Measurements from ENCODE around the gene UBE2D4.
A peak's percentile ranks its signal among the peaks of the same experiment; 100 is the strongest.
"Not testable (repeated sequence)": the region's sequence is repeated elsewhere in the genome, so short reads cannot be mapped to it uniquely, and the experiment has no call there.

Gene UBE2D4

GRCh38 chr7:43974033-43974573, 47.9 kb downstream of the UBE2D4 start:
- not testable (repeated sequence) for H3K27me3 ChIP-seq; H3K4me3 ChIP-seq; H3K9me3 ChIP-seq (replicated peaks in 1 of 11); H3K36me3 ChIP-seq; H4K20me1 ChIP-seq
- TF ChIP-seq Cebpa-rat (IDR thresholded peaks at IDR 0.05), result peak in 3 of 11 experiments; percentile 18 to 61 (median 42); a peak in 2 of 22 replicates
- Histone ChIP-seq H3K27ac (peak overlapping the region in 6 of 11 experiments; percentile 35 to 65 (median 62); a peak in 10 of 22 replicates), H3K4me1 (peaks cover 0 to 33% (median 28%) of the 10 kb centered on the region in 10 experiments; a peak in 13 of 20 replicates), H3K9ac (peak overlapping the region in 3 of 11 experiments; percentile 42 to 50 (median 50); a peak in 5 of 22 replicates), H3K4me2 (peak overlapping the region in 8 of 11 experiments; percentile 38 to 66 (median 50); a peak in 13 of 22 replicates)

DNA sequence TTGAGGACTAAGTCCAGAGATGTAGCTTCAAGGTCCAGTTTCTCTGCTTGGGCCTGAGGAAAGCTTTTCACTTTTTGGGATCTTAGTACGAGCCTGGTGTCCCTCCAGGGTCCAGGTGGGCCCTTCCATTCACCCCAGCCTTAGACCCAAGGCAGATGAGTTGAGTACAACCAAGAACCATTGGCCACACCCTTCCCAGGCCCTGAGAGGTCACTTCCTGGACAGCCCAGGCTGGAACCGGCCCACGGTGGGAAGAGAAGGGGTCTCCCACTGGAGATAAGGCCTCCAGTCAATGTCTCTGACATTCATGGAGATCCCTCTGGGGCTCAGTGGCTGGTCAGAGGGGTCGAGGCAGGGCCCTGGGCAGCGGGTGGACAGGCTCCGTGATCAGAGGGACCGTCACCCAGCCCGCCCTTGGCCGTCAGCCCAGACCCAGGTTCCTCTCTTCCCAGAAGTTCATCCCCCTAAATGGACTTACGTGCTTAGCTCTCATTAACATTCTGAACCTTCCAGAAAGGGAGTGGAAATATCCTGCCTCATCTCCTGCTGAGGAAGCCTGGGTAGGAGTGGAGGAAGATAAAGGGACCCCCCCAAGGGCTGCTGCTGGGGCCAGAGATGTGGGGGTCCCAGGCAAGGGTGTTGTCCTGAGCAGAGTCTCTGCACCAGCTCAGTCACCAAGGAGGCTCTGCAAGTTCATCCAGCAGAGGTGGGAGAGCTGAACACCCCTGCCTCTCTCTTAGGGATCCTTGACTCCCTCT, 48.7 kb downstream of the UBE2D4 start:
- not testable (repeated sequence) for H3K9me3 ChIP-seq (replicated peaks in 1 of 11); H3K4me3 ChIP-seq; H4K20me1 ChIP-seq; H3K9ac ChIP-seq; H3K36me3 ChIP-seq; H3K27me3 ChIP-seq
- Histone ChIP-seq H3K4me1 (peaks cover 0 to 33% (median 28%) of the 10 kb centered on the region in 10 experiments; a peak in 13 of 20 replicates), H3K27ac (peak overlapping the region in 6 of 11 experiments; percentile 9 to 65 (median 58); a peak in 10 of 22 replicates), H3K4me2 (peak overlapping the region in 7 of 11 experiments; percentile 17 to 66 (median 28); a peak in 10 of 22 replicates)

DNA sequence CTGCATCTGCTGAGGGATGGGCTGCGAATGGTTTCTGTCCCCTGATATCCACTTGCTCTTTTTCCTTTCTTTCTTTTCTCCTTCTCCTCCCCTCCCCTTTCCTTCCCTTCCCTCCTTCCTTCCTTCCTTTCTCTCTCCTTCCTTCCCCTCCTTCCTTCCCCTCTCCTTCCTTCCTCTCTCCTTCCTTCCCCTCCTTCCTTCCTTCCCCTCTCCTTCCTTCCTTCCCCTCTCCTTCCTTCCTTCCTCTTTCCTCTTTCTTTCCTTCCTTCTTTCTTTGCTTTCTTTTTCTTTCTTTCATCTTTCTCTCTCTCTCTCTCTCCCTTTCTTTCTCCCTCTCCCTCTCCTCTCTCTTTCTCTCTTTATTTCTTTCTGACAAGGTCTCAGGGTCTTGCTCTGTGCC, 51.3 kb downstream of the UBE2D4 start:
- H3K9me3 ChIP-seq (replicated peaks in 1 of 11), result no peaks in the 10 kb centered on the region
- H4K20me1 ChIP-seq, result no peaks in the 10 kb centered on the region
- H3K4me1 ChIP-seq, result peaks cover 0 to 46% (median 40%) of the 10 kb centered on the region in 10 experiments; a peak in 16 of 20 replicates
- peak overlapping the region in 1 of 11 experiments; percentile 44; a peak in 1 of 22 replicates for H3K27ac ChIP-seq
- no peaks in the 10 kb centered on the region for H3K36me3 ChIP-seq
- no peak overlapping the region for H3K9ac ChIP-seq
- no peaks in the 10 kb centered on the region for H3K27me3 ChIP-seq
- H3K4me3 ChIP-seq, result no peak overlapping the region
- H3K4me2 ChIP-seq, result peak overlapping the region in 6 of 11 experiments; percentile 2 to 52 (median 28); a peak in 7 of 22 replicates
- TF ChIP-seq Cebpa-rat (IDR thresholded peaks at IDR 0.05), result no peak

DNA sequence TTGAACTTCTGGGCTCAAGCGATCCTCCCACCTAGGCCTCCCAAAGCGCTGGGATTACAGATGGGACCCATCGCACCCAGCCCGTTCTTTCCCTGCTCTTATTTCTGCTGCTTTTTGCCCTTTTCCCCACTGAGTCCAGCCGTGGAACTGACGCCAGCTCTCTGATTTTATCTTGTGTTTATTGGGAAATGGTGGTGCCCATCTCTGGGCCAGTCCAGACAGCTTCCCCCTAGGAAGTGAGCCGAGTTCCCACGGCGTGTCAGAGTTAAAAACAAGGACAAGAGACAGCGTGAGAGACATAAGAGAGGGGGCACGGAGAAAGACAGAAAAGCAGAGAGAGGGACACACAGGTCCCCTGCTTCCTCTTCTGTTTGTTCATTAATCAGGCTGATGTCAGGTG, 51.9 kb downstream of the UBE2D4 start:
- H3K9ac ChIP-seq; H3K4me3 ChIP-seq; H3K4me2 ChIP-seq; H3K27ac ChIP-seq; H4K20me1 ChIP-seq; H3K9me3 ChIP-seq (replicated peaks in 1 of 11); H3K36me3 ChIP-seq; H3K27me3 ChIP-seq: not testable (repeated sequence)
- peaks cover 0 to 45% (median 39%) of the 10 kb centered on the region in 10 experiments; a peak in 16 of 20 replicates for H3K4me1 ChIP-seq

- H3K4me1 ChIP-seq, result peaks cover 0 to 39% (median 26%) of the 10 kb centered on the region in 10 experiments; a peak in 16 of 20 replicates
Measured at GRCh38 chr7:43982848-43983247, 56.6 kb downstream of the UBE2D4 start.

DNA sequence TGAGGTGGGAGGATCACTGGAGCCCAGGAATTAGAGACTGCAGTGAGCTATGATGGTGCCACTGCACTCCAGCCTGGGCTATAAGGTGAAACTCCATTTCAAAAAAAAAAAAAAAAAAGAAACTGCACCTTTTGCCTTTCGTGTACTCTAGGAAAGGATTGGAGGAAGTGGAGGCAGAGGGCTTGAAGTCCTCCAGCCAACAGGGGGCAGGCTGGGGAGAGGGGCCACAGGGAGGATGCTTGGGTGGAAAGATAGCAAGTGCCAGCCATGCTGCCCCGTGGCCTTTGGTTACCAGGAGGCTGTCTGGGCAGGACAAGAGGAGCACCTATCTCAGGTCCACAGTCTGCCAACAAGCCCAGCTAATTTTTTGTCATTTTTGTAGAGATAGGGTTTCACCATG, 57.5 kb downstream of the UBE2D4 start:
- Histone ChIP-seq H3K4me2 (peak overlapping the region in 5 of 11 experiments; percentile 15 to 71 (median 50); a peak in 5 of 22 replicates), H3K4me1 (peaks cover 0 to 39% (median 26%) of the 10 kb centered on the region in 10 experiments; a peak in 16 of 20 replicates), H3K27ac (peak overlapping the region in 2 of 11 experiments; percentile 48 to 65; a peak in 3 of 22 replicates)
- not testable (repeated sequence) for H3K36me3 ChIP-seq; H3K27me3 ChIP-seq; H3K4me3 ChIP-seq; H4K20me1 ChIP-seq; H3K9me3 ChIP-seq (replicated peaks in 1 of 11); H3K9ac ChIP-seq

More at GRCh38 chr7:43982848-43983247, 56.6 kb downstream of the UBE2D4 start:
- peak overlapping the region in 6 of 11 experiments; percentile 18 to 65 (median 53); a peak in 10 of 22 replicates for H3K27ac ChIP-seq
- not testable (repeated sequence) for H4K20me1 ChIP-seq; H3K9ac ChIP-seq; H3K9me3 ChIP-seq (replicated peaks in 1 of 11); H3K36me3 ChIP-seq; H3K4me3 ChIP-seq; H3K27me3 ChIP-seq
- H3K4me2 ChIP-seq, result peak overlapping the region in 6 of 11 experiments; percentile 15 to 71 (median 47); a peak in 11 of 22 replicates

GRCh38 chr7:43985904-43986864, 59.9 kb downstream of the UBE2D4 start:
- not testable (repeated sequence) for H3K36me3 ChIP-seq; H4K20me1 ChIP-seq; H3K9ac ChIP-seq; H3K9me3 ChIP-seq (replicated peaks in 1 of 11); H3K27ac ChIP-seq; H3K4me3 ChIP-seq; H3K27me3 ChIP-seq
- Histone ChIP-seq H3K4me1 (peaks cover 0 to 38% (median 26%) of the 10 kb centered on the region in 10 experiments; a peak in 16 of 20 replicates), H3K4me2 (peak overlapping the region in 4 of 11 experiments; percentile 32 to 45 (median 35); a peak in 4 of 22 replicates)

- H3K4me2 ChIP-seq; H3K36me3 ChIP-seq; H3K9me3 ChIP-seq (replicated peaks in 1 of 11); H3K9ac ChIP-seq; H3K4me3 ChIP-seq; H3K27ac ChIP-seq; H4K20me1 ChIP-seq; H3K27me3 ChIP-seq: not testable (repeated sequence)
- H3K4me1 ChIP-seq, result peaks cover 0 to 27% (median 14%) of the 10 kb centered on the region in 10 experiments; a peak in 16 of 20 replicates
Measured at GRCh38 chr7:43987476-43987875, 61.2 kb downstream of the UBE2D4 start.

DNA sequence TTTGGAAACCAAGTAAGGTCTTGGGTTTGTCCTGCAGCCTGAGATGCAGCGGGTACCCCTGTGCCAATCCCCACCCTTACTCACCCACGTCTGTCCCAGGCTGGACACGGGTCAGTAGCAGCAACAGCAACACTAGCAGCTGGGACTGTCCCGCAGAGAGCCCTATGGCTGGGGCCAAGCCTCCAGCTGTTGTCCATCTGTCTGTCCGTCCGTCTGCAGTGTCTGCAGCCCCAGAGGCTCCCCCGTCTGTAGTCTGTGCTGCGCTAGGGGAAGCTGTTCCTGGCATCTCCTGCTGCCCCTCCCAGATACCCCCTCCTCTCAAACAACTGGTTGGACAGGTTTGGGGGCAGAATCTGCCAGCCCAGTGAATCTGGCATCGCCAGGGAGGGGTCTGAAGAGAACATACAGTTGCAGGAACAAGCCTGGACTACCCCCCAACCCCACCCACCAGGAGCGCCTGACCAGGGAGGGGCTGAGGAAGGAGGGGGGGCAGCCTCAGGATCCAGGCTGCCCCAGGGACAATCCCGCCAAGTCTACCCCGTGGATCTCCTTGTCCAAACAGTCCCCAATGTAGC, 63.9 kb downstream of the UBE2D4 start:
- not testable (repeated sequence) for H3K27me3 ChIP-seq; H3K36me3 ChIP-seq; H3K9me3 ChIP-seq (replicated peaks in 1 of 11); H4K20me1 ChIP-seq; H3K9ac ChIP-seq; H3K4me2 ChIP-seq; H3K27ac ChIP-seq; H3K4me3 ChIP-seq
- H3K4me1 ChIP-seq, result peaks cover 9 to 14% (median 13%) of the 10 kb centered on the region in 10 experiments; a peak in 19 of 20 replicates

DNA sequence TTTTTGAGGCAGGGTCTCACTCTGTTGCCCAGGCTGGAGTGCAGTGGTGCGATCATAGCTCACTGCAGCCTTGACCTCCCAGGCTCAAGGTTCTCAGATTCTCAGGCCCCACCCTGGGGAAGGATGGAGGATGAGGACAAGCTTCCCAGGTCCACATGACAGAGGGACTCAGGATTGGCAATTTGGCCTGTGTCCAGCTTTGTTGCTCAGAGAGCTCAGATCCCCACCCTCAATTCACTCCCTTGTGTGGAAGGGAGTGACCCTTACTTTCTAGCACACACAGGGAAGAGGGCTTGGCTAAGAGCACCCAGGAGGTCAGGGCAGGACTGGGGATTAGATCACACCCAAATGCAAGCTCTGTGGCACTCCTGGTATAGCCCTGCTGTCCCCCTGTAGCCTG, 64.6 kb downstream of the UBE2D4 start:
- not testable (repeated sequence) for H3K27ac ChIP-seq; H3K9ac ChIP-seq; H3K9me3 ChIP-seq (replicated peaks in 1 of 11); H3K36me3 ChIP-seq; H4K20me1 ChIP-seq; H3K4me2 ChIP-seq; H3K27me3 ChIP-seq; H3K4me3 ChIP-seq
- peaks cover 9 to 14% (median 12%) of the 10 kb centered on the region in 10 experiments; a peak in 19 of 20 replicates for H3K4me1 ChIP-seq

DNA sequence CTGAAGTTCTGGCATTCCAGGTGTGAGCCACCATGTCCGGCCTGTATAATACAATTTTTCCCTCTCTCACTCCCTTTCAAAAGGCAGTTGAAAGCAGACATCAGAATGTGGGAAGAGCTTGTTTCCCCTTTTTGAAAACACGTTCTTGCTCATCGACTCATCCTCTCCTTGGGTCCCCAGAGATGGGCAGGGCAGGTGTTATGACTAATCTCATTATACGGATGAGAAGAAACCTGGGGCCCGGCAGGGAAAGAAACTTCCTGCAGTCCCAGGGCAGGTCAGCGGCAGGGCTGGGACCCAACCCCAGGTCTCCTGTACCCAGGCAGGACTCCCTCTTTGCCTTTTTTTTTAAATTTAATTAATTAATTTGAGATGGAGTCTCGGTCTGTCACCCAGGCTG, 66.7 kb downstream of the UBE2D4 start:
- not testable (repeated sequence) for H3K9ac ChIP-seq; H3K36me3 ChIP-seq; H3K4me3 ChIP-seq; H3K9me3 ChIP-seq (replicated peaks in 1 of 11); H4K20me1 ChIP-seq; H3K27ac ChIP-seq; H3K27me3 ChIP-seq
- H3K4me1 ChIP-seq, result peaks cover 9 to 14% (median 12%) of the 10 kb centered on the region in 10 experiments; a peak in 19 of 20 replicates
- H3K4me2 ChIP-seq, result peak overlapping the region in 10 of 11 experiments; percentile 22 to 55 (median 38); a peak in 15 of 22 replicates

- not testable (repeated sequence) for H3K9ac ChIP-seq; H3K9me3 ChIP-seq (replicated peaks in 1 of 11)
Measured at GRCh38 chr7:43994681-43995080, 68.4 kb downstream of the UBE2D4 start.

More at GRCh38 chr7:43994681-43995080, 68.4 kb downstream of the UBE2D4 start:
- peaks cover 9 to 14% (median 12%) of the 10 kb centered on the region in 10 experiments; a peak in 19 of 20 replicates for H3K4me1 ChIP-seq
- not testable (repeated sequence) for H4K20me1 ChIP-seq, H3K27me3 ChIP-seq, H3K4me2 ChIP-seq, H3K36me3 ChIP-seq, H3K27ac ChIP-seq, H3K4me3 ChIP-seq

Measured in BLaER1 treated with 17β-estradiol and CSF1 and Interleukin-3, amounts not matched to agents 10 nM and 100 nM (cell line).